Frontal cortex (tissue), 4 donors: Measurements from ENCODE around the gene SLC6A7. TPM values are rescaled to one million over a fixed set of nuclear protein-coding genes. Genes with fewer than 3 reads are reported as not detected.

Experiments used
- DNase-seq, 2 donors: peaks; one replicate each; pipeline ENCODE4 v3.0.0; 2012; ENCODE audit warnings: low spot score in 2 of 2
- FAIRE-seq: peaks from 2 replicates; lab custom pipeline; 2012; peaks lifted over from hg19 to GRCh38; lab: Jason Lieb, UNC
- total RNA-seq: library from RNA; depleted of rRNA; stranded (reverse); fragments of >200 nt; gene quantifications from one replicate; pipeline ENCODE4 v1.2.3, GENCODE V29; 2014
- donor health status: control.
- donor health status: control.
- donor health status: control.

SLC6A7 gene
- 2.9 TPM for total RNA-seq

DNA sequence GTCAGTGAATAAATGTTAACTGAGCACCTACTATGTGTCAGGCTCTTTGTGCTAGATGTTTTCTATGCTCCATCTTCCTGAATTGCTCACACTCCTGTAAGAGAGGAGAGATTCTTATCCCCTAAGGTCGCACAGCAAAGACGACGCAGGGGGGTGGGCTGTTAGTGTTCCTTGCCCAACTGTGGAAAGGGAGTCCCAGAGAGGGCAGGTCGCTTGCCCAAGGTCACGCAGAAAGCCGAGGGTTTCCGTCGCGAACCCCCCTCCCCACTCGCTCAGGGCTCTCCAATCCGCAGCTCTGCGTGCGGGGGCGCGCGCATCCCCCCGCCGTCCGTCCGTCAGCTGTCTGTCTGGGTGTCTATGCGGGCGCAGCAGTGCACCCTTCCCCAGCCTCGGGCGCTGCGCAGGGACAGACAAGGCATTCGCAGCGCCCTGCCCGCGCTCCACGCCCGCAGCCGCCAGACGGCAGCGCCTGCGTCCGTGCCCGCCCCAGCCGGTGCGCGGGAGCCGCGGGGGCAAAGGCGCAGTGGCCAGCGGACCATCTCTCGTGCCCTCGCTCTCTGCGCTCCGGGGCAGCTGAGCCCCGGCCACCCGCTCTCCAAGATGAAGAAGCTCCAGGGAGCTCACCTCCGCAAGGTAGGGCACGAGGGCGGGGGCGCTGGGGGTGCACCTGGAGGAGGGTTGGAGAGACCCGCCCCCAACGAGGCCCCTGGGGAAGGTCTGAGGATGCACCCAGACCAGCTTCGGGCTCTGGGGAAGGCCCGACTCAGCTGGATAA, at the start of gene SLC6A7:
SLC6A7 (plus strand) TSS at position 335 of the 775 bp plus-strand sequence; CDS start at position 601, 266 bp downstream.
- FAIRE-seq (no peak), DNase-seq (peak in 1 of 2 donors; percentile 58)

DNA sequence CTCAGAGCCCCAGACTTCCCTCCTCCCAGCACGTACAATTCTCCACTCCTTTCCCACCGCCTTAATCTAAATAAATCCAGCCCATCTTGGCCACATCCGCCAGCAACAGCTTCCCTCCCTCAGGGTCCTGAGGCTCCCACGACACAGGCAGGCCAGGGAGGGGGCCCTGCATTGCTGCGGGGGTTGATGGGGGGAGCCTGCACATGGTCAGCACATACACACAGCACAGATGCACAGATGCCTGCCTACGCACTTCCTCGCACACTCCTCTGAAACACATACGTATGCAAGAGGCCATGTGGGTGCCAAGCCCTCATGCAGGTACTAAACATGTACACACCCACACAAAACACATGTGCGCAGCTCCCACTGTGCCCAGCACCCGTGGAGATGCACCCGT, 49.0 kb upstream of the SLC6A7 start:
- DNase-seq (no peak), FAIRE-seq (no peak)

DNA sequence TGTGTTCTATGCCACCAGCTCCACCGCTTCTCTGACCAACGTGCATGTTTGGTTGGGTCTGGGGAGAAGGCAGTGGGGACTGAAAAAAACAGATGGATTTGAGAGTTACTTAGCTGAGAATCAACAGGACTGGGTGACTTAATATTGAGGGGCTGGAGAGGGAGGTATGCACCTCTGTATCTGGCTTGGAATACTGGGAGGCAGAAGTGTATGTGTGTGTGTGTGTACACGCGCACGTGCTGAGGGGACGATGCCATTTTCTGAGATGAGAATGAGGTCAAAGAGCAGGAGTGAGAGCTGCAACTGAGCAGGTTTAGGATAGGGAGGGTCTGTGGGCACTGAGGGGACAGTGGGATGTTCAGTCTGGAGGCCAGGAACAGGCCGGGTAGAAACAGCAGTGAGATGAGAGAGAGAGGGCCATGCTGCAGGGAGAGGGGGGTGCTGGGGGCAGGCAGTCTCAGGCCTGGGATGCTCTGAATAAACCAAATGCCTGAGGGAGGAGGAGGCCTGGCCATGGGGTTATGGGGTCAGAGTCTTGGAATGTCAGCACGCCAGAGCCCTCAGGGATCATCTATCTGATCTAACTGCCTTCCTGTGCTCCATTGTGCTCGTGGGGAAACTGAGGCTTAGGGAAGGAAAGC, 48.2 kb upstream of the SLC6A7 start:
- DNase-seq (no peak), FAIRE-seq (no peak)

DNA sequence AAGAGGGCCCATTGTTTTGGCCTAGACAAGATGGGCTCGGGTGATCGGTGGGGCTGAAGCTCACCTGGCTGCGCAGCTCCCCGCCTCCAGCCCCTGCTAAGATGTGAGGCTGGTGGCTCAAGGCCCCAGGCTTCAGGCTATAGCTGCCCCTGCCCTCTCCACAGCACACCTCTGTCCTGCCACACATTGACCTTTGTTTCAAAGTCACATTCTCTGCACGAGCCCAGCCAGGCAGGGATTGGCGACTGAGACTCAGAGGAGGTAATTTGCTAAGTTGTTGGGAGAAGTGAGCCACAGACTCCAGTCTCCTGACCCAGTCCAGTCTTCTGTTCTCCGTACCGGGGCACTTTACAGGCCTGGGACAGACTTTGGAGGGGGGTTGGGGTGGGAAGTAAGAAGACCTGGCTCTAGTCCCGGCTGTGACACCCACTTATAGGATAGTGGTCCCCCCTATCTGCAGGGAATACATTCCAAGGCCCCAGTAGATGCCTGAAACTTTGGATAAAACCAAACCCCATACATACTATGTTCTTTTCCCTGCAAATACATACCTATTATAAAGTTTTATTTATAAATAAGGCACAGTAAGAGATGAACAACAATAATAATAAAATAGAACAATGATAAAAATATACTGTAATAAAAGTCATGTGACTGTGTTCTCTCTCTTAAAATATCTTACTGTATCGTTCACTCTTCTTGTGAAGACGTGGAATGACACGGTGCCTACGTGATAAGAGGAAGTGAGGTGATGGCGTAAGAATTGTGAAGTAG, 47.5 kb upstream of the SLC6A7 start:
- FAIRE-seq: no peak
- no peak for DNase-seq

DNA sequence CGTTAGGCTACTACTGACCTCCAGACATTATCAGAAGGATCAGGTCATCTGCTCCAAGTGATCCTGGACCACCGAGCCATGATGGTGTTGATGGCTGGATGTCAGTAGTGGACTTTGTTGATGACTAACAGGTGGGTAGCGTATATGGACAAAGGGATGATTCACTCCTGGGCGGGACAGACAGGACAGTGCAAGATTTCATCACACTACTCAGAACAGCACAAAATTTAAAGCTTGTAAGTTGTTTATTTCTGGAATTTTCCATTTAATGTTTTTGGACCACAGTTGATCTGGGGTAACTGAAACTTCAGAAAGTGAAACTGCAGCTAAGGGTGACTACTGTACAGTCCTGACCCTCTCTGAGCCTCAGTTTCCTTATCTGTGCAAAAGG, 46.9 kb upstream of the SLC6A7 start:
- DNase-seq (no peak), FAIRE-seq (no peak)

DNA sequence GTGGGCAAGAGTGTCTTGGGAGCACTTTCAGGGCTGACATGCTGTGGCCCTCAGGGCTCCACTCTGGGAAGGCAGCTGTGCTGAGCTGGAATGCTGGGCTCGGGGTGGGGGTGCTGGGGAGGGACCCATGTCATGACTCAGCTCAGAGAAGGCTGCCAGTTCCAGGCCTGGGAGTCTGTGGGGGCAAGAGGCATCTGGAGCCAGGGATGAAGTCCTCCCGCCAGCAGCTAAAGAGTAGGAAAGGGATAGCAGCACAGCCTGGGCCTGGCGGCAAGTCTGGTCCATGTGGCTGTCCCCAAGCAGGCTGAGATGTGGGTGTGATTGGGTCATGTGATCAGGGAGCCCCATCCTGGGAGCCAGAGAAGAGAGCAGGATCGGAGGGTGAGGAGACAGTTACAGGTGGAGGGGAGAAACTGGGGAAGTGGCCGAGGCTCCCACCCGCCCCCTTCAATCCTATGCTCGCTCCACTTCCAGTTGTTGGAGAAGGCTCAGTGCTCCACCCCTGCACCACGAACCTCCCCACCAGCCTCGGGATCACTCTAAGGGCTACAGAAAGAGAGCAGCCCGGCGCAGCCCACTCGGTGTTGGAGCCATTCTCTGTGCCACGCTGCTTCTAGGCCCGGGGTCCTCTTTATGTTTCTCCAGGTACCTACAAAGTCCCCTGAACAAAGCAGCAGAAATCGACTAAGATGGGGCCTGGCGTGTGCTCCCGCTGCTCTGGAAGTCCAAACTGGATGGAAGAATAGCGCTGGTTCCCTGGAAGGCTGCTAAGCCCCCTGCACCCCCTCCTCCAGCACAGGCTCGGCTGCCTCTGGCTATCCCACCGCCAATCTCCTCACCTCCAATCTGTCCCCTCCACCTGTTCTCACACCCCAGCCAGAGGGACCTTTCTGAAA, 46.3 kb upstream of the SLC6A7 start:
- FAIRE-seq (no peak), DNase-seq (no peak)

DNA sequence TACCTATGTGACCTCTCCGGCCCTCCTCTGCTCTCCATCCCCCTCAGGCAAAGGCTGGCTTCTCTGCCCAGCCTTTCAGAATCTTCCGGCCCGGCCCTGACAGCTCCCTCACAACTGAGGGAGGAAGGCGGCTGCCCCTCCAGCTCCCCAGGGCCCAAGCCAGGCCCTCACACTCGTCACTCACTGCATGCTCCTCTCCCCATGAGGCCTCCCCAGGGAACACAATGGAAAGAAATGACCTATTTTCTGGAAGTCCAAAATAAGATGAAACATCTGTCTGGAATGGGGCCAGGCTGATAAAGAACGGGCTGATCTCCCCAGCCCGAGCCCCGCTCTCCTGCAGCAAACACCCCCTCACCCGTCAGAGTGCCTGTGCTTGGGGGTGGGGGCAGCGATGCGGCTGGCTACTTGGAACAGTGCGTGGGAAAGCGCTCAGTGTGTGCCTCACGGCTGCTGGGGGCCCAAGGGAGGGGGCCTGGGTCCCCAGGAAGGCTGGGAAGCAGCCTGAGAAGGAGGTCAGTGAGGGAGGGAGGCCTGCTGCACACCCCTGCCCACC, 45.5 kb upstream of the SLC6A7 start:
- DNase-seq (peak in 1 of 2 donors; percentile 63), FAIRE-seq (no peak)

DNA sequence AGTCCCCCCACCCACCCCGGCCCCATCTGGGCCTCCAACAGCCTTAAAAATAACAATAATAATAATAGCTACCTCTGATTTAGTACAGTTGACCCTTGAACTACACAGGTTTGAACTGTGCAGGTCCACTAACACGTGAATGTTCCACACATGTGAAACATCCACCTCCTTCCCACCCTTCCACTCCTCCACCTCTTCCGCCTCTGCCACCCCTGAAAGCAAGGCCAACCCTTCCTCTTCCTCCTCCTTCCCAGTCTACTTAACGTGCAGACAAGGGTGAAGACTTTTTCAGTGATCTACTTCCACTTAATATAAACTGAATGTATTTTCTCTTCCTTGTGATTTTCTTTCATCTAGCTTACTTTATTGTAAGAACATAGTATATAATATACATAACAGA, 45.0 kb upstream of the SLC6A7 start:
- DNase-seq (no peak), FAIRE-seq (no peak)

DNA sequence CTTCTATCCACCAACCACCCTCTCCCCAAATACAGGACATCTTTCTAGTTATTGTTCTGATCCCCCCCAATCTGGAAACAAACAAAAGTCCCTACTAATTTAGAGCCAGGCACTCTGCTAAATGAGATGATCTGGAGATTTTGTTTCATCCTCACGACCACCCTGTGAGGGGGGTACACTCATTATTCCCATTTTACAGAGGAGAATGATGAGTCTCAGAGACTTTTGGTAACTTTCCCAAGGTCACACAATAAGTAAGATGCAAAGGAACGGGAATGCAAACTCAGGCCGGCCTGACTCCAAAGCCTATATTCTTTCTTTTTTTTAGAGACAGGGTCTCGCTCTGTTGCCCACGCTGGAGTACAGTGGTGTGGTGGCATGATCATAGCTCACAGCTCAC, 43.6 kb upstream of the SLC6A7 start:
- no peak for DNase-seq
- FAIRE-seq: no peak

DNA sequence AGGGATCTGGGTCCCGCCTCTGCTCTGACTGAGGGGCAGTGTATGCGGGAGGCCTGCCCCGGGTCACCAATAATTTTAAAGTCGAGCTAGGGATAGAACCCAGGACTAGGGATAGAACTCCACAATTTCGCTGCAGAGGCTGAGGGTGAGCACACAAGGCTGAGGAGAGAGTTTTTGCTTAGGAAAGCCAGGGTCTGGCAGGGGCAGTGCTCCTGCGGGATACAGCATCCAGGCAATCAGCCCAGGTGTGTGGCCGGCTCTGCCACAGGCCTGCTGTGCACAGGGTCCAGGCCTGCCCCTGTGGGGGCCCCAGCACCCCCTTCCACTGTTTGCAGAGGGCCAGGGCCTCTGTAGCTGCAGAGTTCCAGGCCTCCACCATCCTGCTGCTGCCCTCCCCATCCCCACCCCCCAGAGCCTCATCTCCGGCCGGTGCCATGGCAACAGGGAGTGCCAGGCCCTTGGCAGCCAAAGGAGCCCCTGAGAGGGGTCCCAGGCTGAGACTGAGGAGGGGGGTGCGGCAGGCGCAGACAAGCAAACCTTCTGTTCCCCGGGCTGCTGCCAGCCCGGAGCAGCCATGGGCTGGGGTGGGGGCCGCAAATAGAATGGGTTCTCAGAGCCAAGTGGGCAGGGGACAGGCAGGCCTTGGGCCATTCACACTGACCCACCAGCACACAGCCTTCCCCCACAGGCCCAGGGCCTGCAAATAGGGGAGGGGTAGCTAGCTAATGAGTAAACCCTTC, 42.8 kb upstream of the SLC6A7 start:
- no peak for FAIRE-seq
- no peak for DNase-seq

DNA sequence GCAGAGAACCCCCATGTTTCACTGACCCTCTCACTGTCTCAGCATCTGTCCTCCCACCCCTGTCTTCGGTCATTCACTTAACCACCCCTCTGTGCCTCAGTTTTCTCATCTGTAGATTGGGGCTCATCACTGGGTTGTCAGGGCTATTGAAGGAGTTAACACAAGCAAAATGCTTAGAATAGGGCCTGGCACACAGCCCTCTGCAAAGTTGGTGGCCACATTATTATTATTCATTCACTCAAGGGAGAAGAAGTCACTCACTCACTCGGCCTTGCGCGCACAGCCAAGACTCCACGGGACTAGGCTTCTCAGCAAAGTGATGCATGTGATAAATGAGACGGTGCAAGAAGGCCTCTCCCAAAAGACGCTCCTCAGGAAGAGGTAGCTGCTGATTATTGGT, 42.2 kb upstream of the SLC6A7 start:
- DNase-seq (no peak), FAIRE-seq (no peak)

DNA sequence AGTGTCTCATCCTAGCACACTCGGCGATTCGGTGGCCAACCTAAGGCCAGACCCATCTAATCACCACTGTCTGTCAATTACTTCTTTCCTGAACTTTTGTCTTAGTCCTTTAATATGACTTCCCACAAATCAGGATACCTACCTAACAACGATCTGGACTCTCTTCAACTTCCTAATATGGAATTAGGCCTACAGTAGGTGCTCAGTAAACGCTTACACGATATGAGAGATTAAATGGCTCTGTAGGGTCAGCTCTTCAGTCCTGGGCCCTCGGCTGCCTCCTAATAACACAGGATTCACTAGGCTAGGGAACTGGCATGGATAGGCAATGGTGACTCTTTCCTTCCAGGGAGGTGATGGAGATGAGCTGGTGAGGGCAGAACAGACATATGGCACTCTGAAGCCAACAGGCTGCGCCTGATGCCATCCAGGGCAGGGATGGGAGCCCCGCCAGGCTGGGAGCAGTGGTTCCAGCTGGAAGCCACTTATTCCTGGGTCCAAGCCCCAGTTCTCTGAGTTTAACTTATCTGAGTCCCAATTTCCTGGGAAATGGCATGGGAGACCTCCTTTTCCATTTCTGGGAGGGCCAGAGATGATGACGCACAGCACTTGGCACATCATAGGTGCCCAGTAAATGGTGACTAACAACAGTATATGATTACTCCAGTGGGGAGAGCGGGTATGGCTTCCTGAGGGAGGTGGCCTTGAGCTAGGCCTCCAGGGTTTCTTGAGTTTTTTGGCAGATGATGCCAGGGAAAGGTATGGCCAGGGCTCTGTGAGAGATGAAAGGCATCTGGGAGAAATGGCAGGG, 41.5 kb upstream of the SLC6A7 start:
- DNase-seq (no peak), FAIRE-seq (no peak)

DNA sequence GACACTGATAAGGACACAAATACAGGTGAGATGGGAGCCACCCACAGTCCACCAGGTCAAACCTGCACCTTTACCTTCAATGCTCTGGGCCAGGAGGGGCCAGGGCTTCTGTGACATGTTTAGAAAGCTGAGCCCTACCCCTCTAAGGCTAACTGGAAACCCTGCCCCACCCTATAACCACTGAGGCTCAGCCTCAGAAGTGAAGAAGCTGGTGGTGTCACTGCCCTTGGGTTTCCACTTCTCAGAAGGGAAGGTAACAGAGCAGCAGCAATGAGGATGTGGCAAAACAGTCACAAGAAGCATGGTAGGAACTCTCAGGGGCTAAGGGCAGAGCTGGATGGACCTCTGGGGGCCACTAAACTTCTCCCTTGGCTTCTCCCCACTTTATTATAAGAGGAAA, 40.2 kb upstream of the SLC6A7 start:
- FAIRE-seq (no peak), DNase-seq (no peak)

DNA sequence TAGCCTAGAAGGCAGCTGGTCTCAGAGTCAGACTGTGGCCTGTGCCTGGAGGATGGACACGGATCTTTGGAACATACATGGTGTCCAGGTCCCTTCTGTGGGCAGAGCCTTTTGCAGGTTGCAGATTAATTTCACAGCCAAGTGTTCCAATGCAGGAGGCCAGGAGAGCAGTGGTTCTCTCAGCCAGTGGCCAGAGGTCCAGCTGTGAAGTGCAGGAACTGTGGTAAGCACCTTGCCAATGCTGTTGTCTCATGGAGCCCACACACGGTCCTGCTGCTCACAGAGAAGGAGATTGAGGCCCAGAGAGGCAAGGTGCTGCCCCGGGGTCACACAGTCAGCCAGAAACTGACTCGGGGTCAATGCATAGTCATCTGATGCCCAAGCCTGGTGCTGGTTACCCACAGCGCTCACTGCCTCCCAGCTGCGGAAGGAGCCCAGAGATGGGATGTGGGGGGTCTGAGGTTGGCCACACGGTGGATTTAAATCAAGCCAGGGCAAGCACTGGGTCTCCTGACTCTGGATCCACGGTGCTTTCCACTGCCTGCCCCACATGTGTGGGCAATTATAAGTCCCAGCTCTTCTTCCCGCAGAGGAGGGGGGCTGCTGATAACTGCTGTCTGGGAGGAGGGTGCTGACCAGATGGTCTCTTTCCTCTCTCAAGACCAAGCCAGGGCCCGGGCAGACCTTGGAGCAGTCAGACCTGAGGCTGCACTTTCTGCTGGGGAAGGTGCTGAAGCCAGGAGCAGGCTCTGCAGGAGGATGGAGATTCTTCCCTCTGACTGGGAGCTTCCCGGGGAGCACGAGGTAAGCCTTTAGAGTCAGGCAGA, 37.0 kb upstream of the SLC6A7 start:
- DNase-seq (no peak), FAIRE-seq (no peak)

DNA sequence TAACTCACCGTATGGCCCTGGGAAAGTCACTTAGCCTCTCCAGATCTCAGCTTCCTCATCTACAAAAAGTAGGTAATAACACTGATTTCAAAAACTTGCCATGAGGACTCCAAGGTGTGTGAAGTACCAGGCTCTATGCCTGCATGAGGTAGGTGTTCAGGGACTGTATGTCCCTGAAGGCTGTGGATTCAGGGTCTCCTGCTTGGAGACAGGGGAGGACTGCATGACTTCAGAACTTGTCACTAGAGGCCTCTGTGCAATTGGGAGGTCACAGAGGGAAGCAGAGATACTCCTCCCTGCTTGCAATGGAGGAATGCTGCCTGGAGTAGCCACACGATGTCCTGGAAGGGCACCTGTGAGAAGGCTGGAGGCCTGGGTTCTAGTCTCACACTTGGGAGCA, 36.4 kb upstream of the SLC6A7 start:
- DNase-seq (no peak), FAIRE-seq (no peak)

DNA sequence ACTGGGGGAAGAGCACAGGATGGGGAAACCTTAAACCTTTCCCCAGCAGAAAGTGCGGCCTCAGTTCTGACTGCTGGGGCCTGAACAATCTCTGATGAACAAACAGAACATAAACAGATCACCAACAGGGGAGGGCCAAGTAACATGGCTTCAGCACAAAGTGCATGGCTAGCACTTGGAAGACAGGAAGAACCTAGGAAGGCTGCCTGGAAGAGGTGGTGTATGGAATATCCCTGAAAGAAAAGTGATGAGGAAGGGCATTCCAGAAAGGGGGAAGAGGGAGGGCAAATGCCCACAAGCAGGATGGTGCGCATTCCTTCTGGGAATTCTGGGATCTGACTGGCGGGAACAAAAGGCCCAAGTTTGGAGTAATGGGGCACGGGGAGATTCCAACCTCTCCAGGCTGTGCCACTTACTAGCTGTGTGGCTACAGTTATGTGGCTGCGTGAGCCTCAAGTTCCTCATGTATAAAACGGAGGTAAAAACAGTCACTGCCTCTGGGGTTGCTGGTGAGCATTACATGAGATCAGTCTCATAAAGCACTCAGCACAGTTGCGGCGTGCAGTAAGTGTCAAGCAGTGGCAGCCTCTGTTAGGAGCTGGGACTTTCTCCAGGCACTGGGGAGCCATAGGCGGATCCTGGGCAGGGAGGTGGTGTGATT, 35.8 kb upstream of the SLC6A7 start:
- no peak for DNase-seq
- FAIRE-seq: no peak

DNA sequence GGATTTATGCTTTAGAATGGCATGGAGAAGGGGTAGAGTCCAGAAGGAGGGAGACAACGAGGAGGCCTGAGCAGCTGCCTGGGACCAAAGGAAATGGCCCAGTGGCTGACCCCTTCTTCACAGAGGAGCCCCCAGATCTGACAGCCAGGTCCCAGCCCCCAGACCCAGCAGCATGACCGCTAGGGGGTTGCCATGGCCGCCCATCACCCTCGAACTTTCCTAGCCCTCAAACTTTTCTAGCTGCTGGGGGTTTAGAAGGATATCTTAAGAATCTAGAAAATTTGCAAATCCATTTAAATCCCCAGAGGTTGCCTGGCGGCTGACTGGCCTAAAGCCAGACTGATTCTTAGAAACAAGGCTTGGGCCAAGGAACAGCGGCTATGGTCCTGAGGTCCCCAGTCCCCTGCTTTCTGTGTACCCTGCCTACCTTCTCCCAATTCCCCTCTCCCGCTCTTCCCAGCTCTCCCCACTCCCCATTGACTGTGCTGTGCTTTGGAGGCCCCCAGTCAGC, 35.2 kb upstream of the SLC6A7 start:
- DNase-seq (no peak), FAIRE-seq (no peak)
